MM.1S (cell line): ENCODE measurements around the gene PCDH9.

Source experiments
- DNase-seq: peaks from one replicate; pipeline ENCODE4 v3.0.0-alpha.2; 2015
- H2AFZ ChIP-seq: fragments of 300-600 bp; sonication (generic); 2 replicates; pipeline ENCODE4 v1.6.0; 2016; ENCODE audit warnings: antibody characterized with exemption, low read length
- H3F3A ChIP-seq: fragments of 300-600 bp; sonication (generic); 2 replicates; pipeline ENCODE4 v1.6.1; 2016; ENCODE audit warnings: mild to moderate bottlenecking, antibody characterized with exemption, low read length, moderate library complexity, mixed read lengths; ENCODE audit not compliant: insufficient read depth
- H3K27ac ChIP-seq: fragments of 300-600 bp; sonication (generic); 2 replicates; pipeline ENCODE4 v1.5.1; 2016; ENCODE audit warnings: mild to moderate bottlenecking, low read length
- H3K27me3 ChIP-seq: fragments of 300-600 bp; sonication (generic); replicated peaks from 2 replicates; pipeline ENCODE4 v1.6.0; 2016; ENCODE audit warnings: low read length; ENCODE audit not compliant: insufficient read depth
- H3K36me3 ChIP-seq: fragments of 300-600 bp; sonication (generic); replicated peaks from 2 replicates; pipeline ENCODE4 v1.6.1; 2016; ENCODE audit warnings: mild to moderate bottlenecking, low read length, mixed read lengths; ENCODE audit not compliant: insufficient read depth
- H3K4me1 ChIP-seq: fragments of 300-600 bp; sonication (generic); 2 replicates; pipeline ENCODE4 v1.6.1; 2016; ENCODE audit warnings: low read length, mixed read lengths
- H3K4me2 ChIP-seq: fragments of 300-600 bp; sonication (generic); 2 replicates; pipeline ENCODE4 v1.6.0; 2016; ENCODE audit warnings: low read depth, low read length
- H3K4me3 ChIP-seq: fragments of 300-600 bp; sonication (generic); 2 replicates; pipeline ENCODE4 v1.5.1; 2016; ENCODE audit warnings: low read length, mixed read lengths
- H3K79me2 ChIP-seq: fragments of 300-600 bp; sonication (generic); 2 replicates; pipeline ENCODE4 v1.6.1; 2016; ENCODE audit warnings: mixed run types, low read length, mixed read lengths
- H3K9ac ChIP-seq: fragments of 300-600 bp; sonication (generic); 2 replicates; pipeline ENCODE4 v1.6.1; 2016; ENCODE audit warnings: low read length, mixed read lengths
- H3K9me2 ChIP-seq: fragments of 300-600 bp; sonication (generic); replicated peaks from 2 replicates; pipeline ENCODE4 v1.6.1; 2016; ENCODE audit warnings: mild to moderate bottlenecking, low read length, mixed read lengths; ENCODE audit not compliant: insufficient read depth
- H3K9me3 ChIP-seq: fragments of 300-600 bp; sonication (generic); replicated peaks from 2 replicates; pipeline ENCODE4 v1.6.1; 2016; ENCODE audit warnings: mild to moderate bottlenecking, low read length, mixed read lengths; ENCODE audit not compliant: insufficient read depth
- H4K20me1 ChIP-seq: fragments of 300-600 bp; sonication (generic); 2 replicates; pipeline ENCODE4 v1.6.1; 2016; ENCODE audit warnings: mild to moderate bottlenecking, low read length, moderate library complexity, mixed read lengths; ENCODE audit not compliant: insufficient read depth
- EZH2 ChIP-seq: fragments of 300-600 bp; sonication (generic); optimal IDR thresholded peaks from 2 replicates; pipeline ENCODE3; 2017; ENCODE audit warnings: low read depth, mild to moderate bottlenecking, antibody characterized with exemption, low read length, mixed read lengths
- EZH2phosphoT487 ChIP-seq: fragments of 300-600 bp; sonication (generic); IDR thresholded peaks from 2 replicates; pipeline ENCODE4 v1.6.1; 2018; ENCODE audit warnings: antibody characterized with exemption, low read length
- TF ChIP-seq, protein P1 (sequence below): fragments of 300-600 bp; sonication (generic); IDR thresholded peaks from 2 replicates; pipeline ENCODE4 v1.5.1; 2016; ENCODE audit warnings: antibody characterized with exemption, low read length, mixed read lengths

Gene PCDH9

DNA sequence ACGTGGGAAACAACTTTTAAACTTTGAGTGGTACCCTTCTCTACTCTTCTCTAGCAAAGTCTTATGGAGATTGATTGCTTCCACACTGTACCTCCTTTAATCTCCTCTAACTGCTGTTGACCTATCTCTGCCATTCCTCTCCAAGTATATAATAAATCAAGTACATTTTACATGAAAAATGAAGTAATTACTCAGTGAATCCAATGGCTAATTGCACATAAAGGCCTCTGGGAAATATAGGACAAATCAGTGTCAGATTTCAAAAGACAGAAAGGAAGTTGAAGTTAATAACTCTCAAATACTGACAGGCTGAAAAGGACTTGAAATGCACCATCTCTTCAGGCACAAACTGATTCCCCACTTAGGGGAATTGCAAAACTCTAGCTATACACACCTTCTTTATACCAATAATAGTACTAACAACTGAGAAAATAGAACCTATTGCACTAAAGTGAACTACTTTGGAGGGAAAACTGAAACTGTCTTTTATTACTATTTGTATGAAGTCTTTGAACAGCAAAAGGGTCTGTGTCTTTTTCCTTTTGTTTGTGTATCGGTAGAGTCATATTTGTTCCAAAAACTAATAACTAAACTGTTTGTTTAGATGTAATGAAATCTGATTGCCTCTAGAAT lies 701.1 kb downstream of the PCDH9 start:
- no peaks in the 10 kb centered on the region for H3K79me2 ChIP-seq
- no peak overlapping the region for H3K4me2 ChIP-seq
- no peak overlapping the region for H3K27ac ChIP-seq
- H2AFZ ChIP-seq: no peak overlapping the region
- DNase-seq: no peak
- H3K9ac ChIP-seq: no peak overlapping the region
- H3K4me1 ChIP-seq: no peaks in the 10 kb centered on the region
- H3K4me3 ChIP-seq: no peak overlapping the region
- no peaks in the 10 kb centered on the region for H3K36me3 ChIP-seq
- H3K9me3 ChIP-seq: no peaks in the 10 kb centered on the region
- no peaks in the 10 kb centered on the region for H3K27me3 ChIP-seq
- no peak for TF ChIP-seq EZH2phosphoT487
- no peaks in the 10 kb centered on the region for H3F3A ChIP-seq
- H4K20me1 ChIP-seq: no peaks in the 10 kb centered on the region
- no peaks in the 10 kb centered on the region for H3K9me2 ChIP-seq

DNA sequence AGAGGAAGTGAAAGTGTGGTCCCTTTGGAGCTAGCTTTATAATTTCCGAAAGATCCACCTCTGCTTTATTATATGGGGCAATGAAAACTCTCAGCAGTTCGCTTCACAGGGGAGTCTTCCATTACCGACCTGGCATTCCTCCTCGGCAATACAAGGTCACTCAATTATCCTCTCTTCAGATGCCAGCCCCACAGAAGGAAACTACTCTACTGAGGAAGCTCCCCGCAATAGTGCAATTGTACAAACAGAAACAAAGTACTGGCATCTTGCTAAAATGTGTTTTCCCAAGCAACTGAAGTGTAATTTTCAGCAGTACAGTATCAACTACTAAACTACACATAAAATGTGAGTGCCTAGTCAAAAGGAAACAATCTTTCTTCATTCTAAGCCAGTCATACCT lies 702.0 kb downstream of the PCDH9 start:
- no peak overlapping the region for H3K4me3 ChIP-seq
- H3K9ac ChIP-seq: no peak overlapping the region
- no peaks in the 10 kb centered on the region for H4K20me1 ChIP-seq
- H3K4me2 ChIP-seq: no peak overlapping the region
- no peak overlapping the region for H3K27ac ChIP-seq
- no peaks in the 10 kb centered on the region for H3F3A ChIP-seq
- H3K4me1 ChIP-seq: no peaks in the 10 kb centered on the region
- TF ChIP-seq, protein P1, sequence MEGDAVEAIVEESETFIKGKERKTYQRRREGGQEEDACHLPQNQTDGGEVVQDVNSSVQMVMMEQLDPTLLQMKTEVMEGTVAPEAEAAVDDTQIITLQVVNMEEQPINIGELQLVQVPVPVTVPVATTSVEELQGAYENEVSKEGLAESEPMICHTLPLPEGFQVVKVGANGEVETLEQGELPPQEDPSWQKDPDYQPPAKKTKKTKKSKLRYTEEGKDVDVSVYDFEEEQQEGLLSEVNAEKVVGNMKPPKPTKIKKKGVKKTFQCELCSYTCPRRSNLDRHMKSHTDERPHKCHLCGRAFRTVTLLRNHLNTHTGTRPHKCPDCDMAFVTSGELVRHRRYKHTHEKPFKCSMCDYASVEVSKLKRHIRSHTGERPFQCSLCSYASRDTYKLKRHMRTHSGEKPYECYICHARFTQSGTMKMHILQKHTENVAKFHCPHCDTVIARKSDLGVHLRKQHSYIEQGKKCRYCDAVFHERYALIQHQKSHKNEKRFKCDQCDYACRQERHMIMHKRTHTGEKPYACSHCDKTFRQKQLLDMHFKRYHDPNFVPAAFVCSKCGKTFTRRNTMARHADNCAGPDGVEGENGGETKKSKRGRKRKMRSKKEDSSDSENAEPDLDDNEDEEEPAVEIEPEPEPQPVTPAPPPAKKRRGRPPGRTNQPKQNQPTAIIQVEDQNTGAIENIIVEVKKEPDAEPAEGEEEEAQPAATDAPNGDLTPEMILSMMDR: no peak
- TF ChIP-seq EZH2phosphoT487 (no peak), EZH2 (no peak)
- no peaks in the 10 kb centered on the region for H3K79me2 ChIP-seq
- no peak for DNase-seq
- H3K9me2 ChIP-seq: no peaks in the 10 kb centered on the region
- H3K36me3 ChIP-seq: no peaks in the 10 kb centered on the region
- no peaks in the 10 kb centered on the region for H3K27me3 ChIP-seq
- H3K9me3 ChIP-seq: no peaks in the 10 kb centered on the region
- H2AFZ ChIP-seq: no peak overlapping the region

DNA sequence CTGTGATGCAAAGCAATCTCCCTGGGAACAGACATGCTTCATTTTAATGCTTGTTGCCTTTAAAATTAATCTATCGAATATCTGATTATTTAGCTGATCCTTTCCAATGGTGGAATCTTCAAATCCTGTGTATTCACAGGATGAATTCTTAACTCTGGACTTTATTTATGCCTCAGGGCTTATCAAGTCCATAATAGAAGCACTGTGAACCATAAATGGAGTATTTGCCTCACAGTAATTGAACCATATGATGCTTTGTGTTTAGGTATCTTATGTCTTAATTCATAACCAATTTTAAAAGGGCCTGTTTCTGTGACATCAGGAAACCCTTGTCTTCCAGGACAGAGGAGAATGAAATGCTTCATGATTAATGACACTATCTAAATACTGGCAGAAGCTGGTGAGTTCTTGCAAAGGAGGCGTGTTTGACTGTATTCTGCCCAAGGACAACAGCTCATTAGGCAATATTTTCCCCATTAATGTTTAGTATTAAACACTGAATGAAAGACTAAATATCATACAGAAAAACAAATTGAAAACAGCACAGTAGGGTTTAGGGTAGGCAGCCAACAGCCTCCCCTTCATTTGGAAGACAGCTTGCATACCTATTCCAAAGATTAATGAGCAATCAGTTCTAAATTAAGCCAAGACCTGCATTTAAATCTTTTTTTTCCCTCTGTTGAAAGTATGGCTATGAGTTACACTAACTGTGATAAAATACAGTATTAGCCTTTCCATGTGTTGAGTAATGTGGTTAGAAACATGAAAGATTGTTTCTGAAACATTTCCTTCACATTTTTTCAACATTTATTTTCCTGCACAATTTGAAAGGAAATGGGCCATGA lies 709.4 kb downstream of the PCDH9 start:
- Histone ChIP-seq H3K9me2 (no peaks in the 10 kb centered on the region), H3K4me1 (no peaks in the 10 kb centered on the region), H3K36me3 (no peaks in the 10 kb centered on the region), H3K4me2 (no peak overlapping the region), H3K9me3 (no peaks in the 10 kb centered on the region), H3K79me2 (no peaks in the 10 kb centered on the region), H4K20me1 (no peaks in the 10 kb centered on the region), H3K27me3 (no peaks in the 10 kb centered on the region), H2AFZ (no peak overlapping the region), H3K4me3 (no peak overlapping the region), H3K9ac (no peak overlapping the region), H3F3A (no peaks in the 10 kb centered on the region), H3K27ac (no peak overlapping the region)
- TF ChIP-seq, protein P1: no peak
- TF ChIP-seq EZH2 (no peak), EZH2phosphoT487 (no peak)
- DNase-seq: no peak

DNA sequence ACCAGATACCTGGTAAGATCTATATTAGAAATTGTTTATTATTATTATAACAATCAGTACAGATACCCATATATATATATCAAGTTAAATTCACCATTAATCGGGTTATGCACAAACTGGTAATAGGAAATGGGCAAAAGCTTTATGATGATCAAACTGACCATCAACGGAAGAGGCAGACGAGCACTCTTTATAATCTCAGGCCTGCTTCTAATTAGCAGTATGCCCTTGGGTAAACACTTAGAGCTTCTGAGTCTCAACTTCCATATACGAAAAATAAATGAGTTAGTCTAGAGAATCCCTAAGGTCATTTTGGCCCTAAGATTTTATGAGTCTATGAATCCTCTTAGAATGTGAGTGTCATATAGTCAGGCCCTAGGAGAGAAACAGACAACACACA lies 710.9 kb downstream of the PCDH9 start:
- Histone ChIP-seq H3K9me3 (no peaks in the 10 kb centered on the region), H3K4me2 (no peak overlapping the region), H3K27me3 (no peaks in the 10 kb centered on the region), H3K4me3 (no peak overlapping the region), H3K36me3 (no peaks in the 10 kb centered on the region), H3K79me2 (no peaks in the 10 kb centered on the region), H2AFZ (no peak overlapping the region), H3K9ac (no peak overlapping the region), H3K9me2 (no peaks in the 10 kb centered on the region), H3K4me1 (no peaks in the 10 kb centered on the region), H3F3A (no peaks in the 10 kb centered on the region), H4K20me1 (no peaks in the 10 kb centered on the region), H3K27ac (no peak overlapping the region)
- DNase-seq: no peak
- TF ChIP-seq EZH2phosphoT487: no peak
- TF ChIP-seq, protein P1: no peak
- TF ChIP-seq EZH2: no peak
